ENCODE measurements around the gene GART. TPM values are rescaled to one million over a fixed set of nuclear protein-coding genes. Genes with fewer than 3 reads are reported as not detected.

The GART gene
- total and polyA plus RNA-seq, 2 of the 8 experiments (the other 6 are each of a cell fraction or from before 2014, with no cell fraction given) = 23.1 to 231 TPM

- H2BK20ac ChIP-seq (ENCODE audit: low read length) = no peak overlapping the region
- H3K23ac ChIP-seq (ENCODE audit: insufficient read length) = no peak overlapping the region
- no peak overlapping the region for H2AFZ ChIP-seq (ENCODE audit: low read length)
- CTCF ChIA-PET (ENCODE audit: partially characterized antibody) = interaction anchor here (0.7 to 3.6 kb wide), 2 partner anchors 34 to 231 kb away, joined by 3 to 18 read pairs; no protein-coding TSS in a partner anchor
- POLR2A ChIA-PET (ENCODE audit: partially characterized antibody) = interaction anchor here (1.1 to 1.3 kb wide), 3 partner anchors 10 to 72 kb away, joined by 3 to 8 read pairs (median 4); partner anchors contain the start of gene SON
- FAIRE-seq (no peak), DNase-seq (ENCODE audit: low read depth in 1 of 2, low spot score in 2 of 2) (no peak)
- H2BK15ac ChIP-seq (ENCODE audit: low read length) = no peak overlapping the region
- no peaks in the 10 kb centered on the region for H3K27me3 ChIP-seq (replicated peaks in 1 of 4; ENCODE audit: control insufficient read depth in 3 of 4, extremely low read depth in 1 of 4, insufficient read depth in 3 of 4, low read length in 3 of 4)
- H2BK12ac ChIP-seq (ENCODE audit: low read depth, low read length) = no peak overlapping the region
- no peaks in the 10 kb centered on the region for H3K9me3 ChIP-seq (ENCODE audit: insufficient read depth in 2 of 2, low read depth in 1 of 2, low read length in 1 of 2)
- peaks cover 24 to 96% (median 51%) of the 10 kb centered on the region in 4 experiments for H3K36me3 ChIP-seq (ENCODE audit: control insufficient read depth in 2 of 4, insufficient read depth in 4 of 4, low read length in 3 of 4)
- H3K79me2 ChIP-seq (ENCODE audit: control insufficient read depth in 1 of 2, insufficient read depth in 2 of 2, low read length in 2 of 2) = peaks cover 0 to 4% of the 10 kb centered on the region in 2 experiments; a peak in 1 of 4 replicates
- H3K4me2 ChIP-seq (ENCODE audit: insufficient read depth in 1 of 2, low read depth in 2 of 2, low read length in 2 of 2) = no peak overlapping the region
- no peak overlapping the region for H2AK5ac ChIP-seq (ENCODE audit: low read depth, low read length)
- no peaks in the 10 kb centered on the region for H3K4me1 ChIP-seq (replicated peaks in 1 of 4; ENCODE audit: control insufficient read depth in 3 of 4, insufficient read depth in 4 of 4, low read length in 3 of 4)
- no peak for TF ChIP-seq BRCA1 (IDR thresholded peaks at IDR 0.05; ENCODE audit: low read depth, low read length)
- no peaks in the 10 kb centered on the region for H3K79me1 ChIP-seq (ENCODE audit: low read depth, low read length)
- H3K56ac ChIP-seq (replicated peaks; ENCODE audit: insufficient read length, low read depth, low read length) = no peak overlapping the region
- no peak overlapping the region for H2BK5ac ChIP-seq (ENCODE audit: low read depth, low read length)
- H3K9ac ChIP-seq (replicated peaks in 1 of 4; ENCODE audit: extremely low read depth in 1 of 4, low read depth in 3 of 4, low read length in 3 of 4) = no peak overlapping the region
- no peak overlapping the region; the same call in 1 of the 2 replicates for H4K8ac ChIP-seq (ENCODE audit: extremely low read depth, insufficient read depth, low read length)
- no peak overlapping the region for H3K4ac ChIP-seq (replicated peaks; ENCODE audit: insufficient read length, low read depth, low read length)
- H4K5ac ChIP-seq (ENCODE audit: insufficient read length, low read depth, low read length) = no peak overlapping the region
- H3K23me2 ChIP-seq (ENCODE audit: low read depth, low read length) = no peaks in the 10 kb centered on the region
- H3K4me3 ChIP-seq (ENCODE audit: extremely low read depth in 1 of 4, insufficient read depth in 2 of 4, low read depth in 3 of 4, low read length in 4 of 4) = no peak overlapping the region
- no peak overlapping the region for H4K91ac ChIP-seq (replicated peaks; ENCODE audit: insufficient read length, low read length)
- no peak overlapping the region for H3K14ac ChIP-seq (ENCODE audit: insufficient read length)
- WGBS, 2 experiments (ENCODE audit: extremely low coverage in 1 of 2, insufficient coverage in 1 of 2, insufficient read length in 1 of 2, insufficient replicate concordance in 2 of 2, low coverage in 1 of 2, low lambda C conversion rate in 2 of 2, missing lambda C conversion rate in 1 of 2) = 94% methylated on average over 3 of the region's 3 CpGs; no CpG with 5 or more reads in 1 of the 2 experiments
- peaks cover 1 to 2% of the 10 kb centered on the region in 2 experiments for H4K20me1 ChIP-seq (replicated peaks in 1 of 2; ENCODE audit: control insufficient read depth in 1 of 2, insufficient read depth in 2 of 2, low read length in 2 of 2)
- H2BK120ac ChIP-seq (replicated peaks; ENCODE audit: low read depth, low read length) = no peak overlapping the region
- no peak overlapping the region for H3K27ac ChIP-seq (ENCODE audit: low read depth, low read length)
- H3K18ac ChIP-seq (ENCODE audit: extremely low read depth, low read length) = no peak overlapping the region
Observed at GRCh38 chr21:33572350-33572749, 30.4 kb upstream of the GART start.
